PFSK-1 (cell line): ENCODE measurements around the gene CELSR1.

Experiments
- POLR2AphosphoS5 ChIP-seq: IDR thresholded peaks from 2 replicates; pipeline ENCODE4 v1.6.1; 2012; ENCODE audit warnings: low read depth, mild to moderate bottlenecking, control low read depth, low read length, moderate library complexity
- REST ChIP-seq, 2 experiments: IDR thresholded peaks; 2 replicates each; pipeline versions ENCODE4 v1.6.1 to v1.8.0; 2011 to 2012; ENCODE audit warnings: low read depth in 2 of 2, low read length in 2 of 2, control low read depth in 1 of 2, inconsistent platforms in 1 of 2, mild to moderate bottlenecking in 1 of 2, moderate library complexity in 1 of 2; ENCODE audit not compliant: insufficient read depth in 1 of 2
- SIN3A ChIP-seq: IDR thresholded peaks from 2 replicates; pipeline ENCODE4 v1.6.1; 2012; ENCODE audit warnings: mild to moderate bottlenecking, low read length, moderate library complexity, borderline replicate concordance; ENCODE audit not compliant: insufficient read depth
- TAF1 ChIP-seq: IDR thresholded peaks from 2 replicates; pipeline ENCODE4 v1.6.1; 2012; ENCODE audit warnings: low read length, control low read depth, borderline replicate concordance; ENCODE audit not compliant: insufficient read depth

- TF ChIP-seq POLR2AphosphoS5 (no peak), SIN3A (no peak), REST (IDR thresholded peaks at IDR 0.05; ENCODE audit: insufficient read depth in 1 of 2, low read depth in 2 of 2, low read length in 2 of 2) (no peak), TAF1 (no peak)
These were observed 65.3 kb downstream of the CELSR1 start for GRCh38 chr22:46471901-46472721.
